ENCODE data around the gene UTP4.
A peak's percentile ranks its signal among the peaks of the same experiment; 100 is the strongest.
"Not testable (repeated sequence)": the region's sequence is repeated elsewhere in the genome, so short reads cannot be mapped to it uniquely, and the experiment has no call there.

Gene UTP4

GRCh38 chr16:69149621-69150020 lies 17.2 kb downstream of the UTP4 start:
- H3K36me3 ChIP-seq (ENCODE audit: control insufficient read depth in 1 of 2, insufficient read depth in 2 of 2, low read length in 2 of 2) = peaks cover 32 to 39% of the 10 kb centered on the region in 2 experiments
- no CpG with 5 or more reads among the region's 9 CpGs for WGBS (ENCODE audit: extremely low coverage, insufficient coverage, insufficient read length)

DNA sequence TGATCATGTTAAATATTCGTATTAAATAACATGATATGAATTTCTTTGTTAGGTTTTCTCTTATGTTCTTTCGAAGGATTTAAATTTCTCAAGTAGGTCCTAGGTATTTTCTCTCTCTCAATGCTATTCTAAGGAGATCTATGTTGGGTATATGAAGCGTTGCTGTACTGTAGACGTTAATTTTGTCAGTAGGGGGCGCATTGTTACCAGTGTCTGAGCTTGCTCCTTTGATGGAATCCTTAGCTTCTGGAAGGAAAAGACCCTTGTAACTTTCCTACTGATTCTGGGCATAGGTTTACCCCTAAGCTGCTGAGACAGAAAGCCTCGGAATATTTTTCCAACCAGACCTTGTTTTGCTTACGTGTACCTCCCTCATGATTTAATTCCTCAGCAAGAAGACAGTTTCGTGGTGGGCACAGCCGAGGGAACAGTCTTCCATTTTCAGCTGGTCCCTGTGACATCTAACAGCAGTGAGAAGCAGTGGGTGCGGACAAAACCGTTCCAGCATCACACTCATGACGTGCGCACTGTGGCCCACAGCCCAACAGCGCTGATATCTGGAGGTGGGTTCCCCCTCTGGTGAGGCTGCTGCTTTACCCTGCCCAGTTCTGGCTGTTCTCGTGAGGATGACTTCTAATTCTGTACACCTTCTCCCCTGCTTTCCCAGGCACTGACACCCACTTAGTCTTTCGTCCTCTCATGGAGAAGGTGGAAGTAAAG lies 17.9 kb downstream of the UTP4 start:
- Histone ChIP-seq H2AFZ (ENCODE audit: insufficient read depth, low read length, poor library complexity) (no peak overlapping the region), H3K27ac (ENCODE audit: low read depth, low read length) (no peak overlapping the region), H4K12ac (ENCODE audit: low read depth, low read length) (no peak overlapping the region), H3K4ac (ENCODE audit: low read depth, low read length) (no peak overlapping the region), H3K9ac (ENCODE audit: low read length) (no peak overlapping the region), H2AK5ac (ENCODE audit: low read length) (no peak overlapping the region), H3K27me3 (ENCODE audit: insufficient read depth, low read length) (no peaks in the 10 kb centered on the region), H4K8ac (ENCODE audit: low read depth, low read length) (no peak overlapping the region), H3K79me1 (ENCODE audit: low read length) (no peaks in the 10 kb centered on the region), H2BK12ac (ENCODE audit: low read length) (no peak overlapping the region), H2BK120ac (ENCODE audit: insufficient read depth, low read length, poor library complexity) (no peak overlapping the region), H3K79me2 (ENCODE audit: control insufficient read depth, insufficient read depth, low read length, poor library complexity) (no peaks in the 10 kb centered on the region), H3K23ac (ENCODE audit: low read length) (no peak overlapping the region), H3K14ac (ENCODE audit: low read length) (no peak overlapping the region), H3K9me3 (ENCODE audit: insufficient read depth, low read depth, low read length) (no peaks in the 10 kb centered on the region), H3K18ac (ENCODE audit: low read length) (no peak overlapping the region), H2BK5ac (ENCODE audit: low read depth, low read length, poor library complexity) (no peak overlapping the region), H4K91ac (ENCODE audit: low read depth, low read length) (no peak overlapping the region), H3K4me2 (ENCODE audit: low read length) (no peak overlapping the region), H3K4me1 (ENCODE audit: control insufficient read depth in 1 of 2, insufficient read depth in 2 of 2, low read length in 2 of 2) (no peaks in the 10 kb centered on the region), H3K36me3 (ENCODE audit: control insufficient read depth in 1 of 2, insufficient read depth in 2 of 2, low read length in 2 of 2) (peaks cover 37 to 41% of the 10 kb centered on the region in 2 experiments), H3K4me3 (ENCODE audit: low read depth, low read length) (no peak overlapping the region)
- peak; percentile 70 to 92 for DNase-seq
- no CpG with 5 or more reads among the region's 16 CpGs for WGBS (ENCODE audit: extremely low coverage, insufficient coverage, insufficient read length)

More at GRCh38 chr16:69149621-69150020, 17.2 kb downstream of the UTP4 start:
- H2BK5ac ChIP-seq (ENCODE audit: low read depth, low read length, poor library complexity); H3K79me1 ChIP-seq (ENCODE audit: low read length); H2BK12ac ChIP-seq (ENCODE audit: low read length); H3K27ac ChIP-seq (ENCODE audit: low read depth, low read length); H3K9ac ChIP-seq (ENCODE audit: low read length); H2AK5ac ChIP-seq (ENCODE audit: low read length); DNase-seq; H4K91ac ChIP-seq (ENCODE audit: low read depth, low read length); H2AFZ ChIP-seq (ENCODE audit: insufficient read depth, low read length, poor library complexity); H3K79me2 ChIP-seq (ENCODE audit: control insufficient read depth, insufficient read depth, low read length, poor library complexity); H3K4ac ChIP-seq (ENCODE audit: low read depth, low read length); H4K8ac ChIP-seq (ENCODE audit: low read depth, low read length); H3K14ac ChIP-seq (ENCODE audit: low read length); H3K23ac ChIP-seq (ENCODE audit: low read length); H3K4me2 ChIP-seq (ENCODE audit: low read length); H3K4me3 ChIP-seq (ENCODE audit: low read depth, low read length); H3K4me1 ChIP-seq (ENCODE audit: control insufficient read depth in 1 of 2, insufficient read depth in 2 of 2, low read length in 2 of 2); H4K12ac ChIP-seq (ENCODE audit: low read depth, low read length); H3K27me3 ChIP-seq (ENCODE audit: insufficient read depth, low read length); H3K18ac ChIP-seq (ENCODE audit: low read length); H2BK120ac ChIP-seq (ENCODE audit: insufficient read depth, low read length, poor library complexity); H3K9me3 ChIP-seq (ENCODE audit: insufficient read depth, low read depth, low read length): not testable (repeated sequence)

DNA sequence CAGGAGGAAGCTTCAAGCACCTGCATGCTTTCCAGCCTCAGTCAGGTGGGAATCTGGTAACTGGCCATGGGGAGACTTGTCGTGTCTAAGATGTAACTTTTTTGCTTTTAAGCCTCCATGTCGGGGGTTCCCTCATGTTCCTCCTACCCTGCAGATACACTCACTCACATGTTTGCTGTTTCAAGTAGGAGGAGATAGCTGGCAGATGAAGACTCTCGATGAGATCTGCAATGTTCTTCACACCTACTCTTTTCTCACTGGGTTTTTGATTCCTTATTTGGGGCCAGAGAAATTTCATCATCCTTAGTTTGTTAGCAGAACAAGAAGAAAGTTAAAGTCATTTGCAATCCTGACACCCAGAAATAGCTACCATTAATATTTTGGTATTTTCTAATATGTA lies 24.7 kb downstream of the UTP4 start:
- Histone ChIP-seq H3K9ac (ENCODE audit: low read length) (no peak overlapping the region), H3K14ac (ENCODE audit: low read length) (no peak overlapping the region), H2AK5ac (ENCODE audit: low read length) (no peak overlapping the region), H3K4me1 (ENCODE audit: control insufficient read depth in 1 of 2, insufficient read depth in 2 of 2, low read length in 2 of 2) (no peaks in the 10 kb centered on the region), H4K8ac (ENCODE audit: low read depth, low read length) (no peak overlapping the region), H3K9me3 (ENCODE audit: insufficient read depth, low read depth, low read length) (no peaks in the 10 kb centered on the region), H3K27ac (ENCODE audit: low read depth, low read length) (no peak overlapping the region), H2BK5ac (ENCODE audit: low read depth, low read length, poor library complexity) (no peak overlapping the region), H2AFZ (ENCODE audit: insufficient read depth, low read length, poor library complexity) (no peak overlapping the region), H3K4ac (ENCODE audit: low read depth, low read length) (no peak overlapping the region), H3K79me1 (ENCODE audit: low read length) (no peaks in the 10 kb centered on the region), H3K79me2 (ENCODE audit: control insufficient read depth, insufficient read depth, low read length, poor library complexity) (no peaks in the 10 kb centered on the region), H3K36me3 (ENCODE audit: control insufficient read depth in 1 of 2, insufficient read depth in 2 of 2, low read length in 2 of 2) (peaks cover 39 to 60% of the 10 kb centered on the region in 2 experiments), H4K91ac (ENCODE audit: low read depth, low read length) (no peak overlapping the region), H4K12ac (ENCODE audit: low read depth, low read length) (no peak overlapping the region), H3K4me2 (ENCODE audit: low read length) (no peak overlapping the region), H3K27me3 (ENCODE audit: insufficient read depth, low read length) (no peaks in the 10 kb centered on the region), H3K18ac (ENCODE audit: low read length) (no peak overlapping the region), H3K23ac (ENCODE audit: low read length) (no peak overlapping the region), H2BK120ac (ENCODE audit: insufficient read depth, low read length, poor library complexity) (no peak overlapping the region), H3K4me3 (ENCODE audit: low read depth, low read length) (no peak overlapping the region), H2BK12ac (ENCODE audit: low read length) (no peak overlapping the region)
- no CpG with 5 or more reads among the region's 3 CpGs for WGBS (ENCODE audit: extremely low coverage, insufficient coverage, insufficient read length)
- no peak for DNase-seq

DNA sequence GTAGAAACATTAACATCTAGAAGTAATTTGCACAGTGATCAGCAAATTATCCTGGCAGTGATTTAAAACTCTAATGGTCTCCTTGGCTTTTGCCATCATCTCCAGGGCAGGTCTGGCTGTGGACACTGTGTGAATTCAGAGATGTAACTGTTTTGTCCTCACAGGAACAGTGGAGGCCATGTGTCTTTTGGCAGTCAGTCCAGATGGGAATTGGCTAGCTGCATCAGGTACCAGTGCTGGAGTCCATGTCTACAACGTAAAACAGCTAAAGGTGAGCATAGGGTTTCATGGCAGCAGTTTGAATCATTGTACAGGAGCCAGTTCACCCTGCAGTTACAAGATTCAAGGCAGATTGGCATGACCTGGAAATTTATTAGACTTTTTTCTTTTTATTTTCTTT lies 27.7 kb downstream of the UTP4 start:
- Histone ChIP-seq H3K4me2 (ENCODE audit: low read length) (no peak overlapping the region), H4K12ac (ENCODE audit: low read depth, low read length) (peak overlapping the region; percentile 54), H4K8ac (ENCODE audit: low read depth, low read length) (no peak overlapping the region), H3K36me3 (ENCODE audit: control insufficient read depth in 1 of 2, insufficient read depth in 2 of 2, low read length in 2 of 2) (peaks cover 29 to 57% of the 10 kb centered on the region in 2 experiments), H3K9me3 (ENCODE audit: insufficient read depth, low read depth, low read length) (no peaks in the 10 kb centered on the region), H3K9ac (ENCODE audit: low read length) (no peak overlapping the region), H3K4me3 (ENCODE audit: low read depth, low read length) (no peak overlapping the region), H2AFZ (ENCODE audit: insufficient read depth, low read length, poor library complexity) (no peak overlapping the region), H2BK12ac (ENCODE audit: low read length) (no peak overlapping the region), H3K23ac (ENCODE audit: low read length) (no peak overlapping the region), H2AK5ac (ENCODE audit: low read length) (no peak overlapping the region), H3K4ac (ENCODE audit: low read depth, low read length) (no peak overlapping the region), H3K27me3 (ENCODE audit: insufficient read depth, low read length) (no peaks in the 10 kb centered on the region), H2BK120ac (ENCODE audit: insufficient read depth, low read length, poor library complexity) (no peak overlapping the region), H2BK5ac (ENCODE audit: low read depth, low read length, poor library complexity) (no peak overlapping the region), H3K79me1 (ENCODE audit: low read length) (no peaks in the 10 kb centered on the region), H3K27ac (ENCODE audit: low read depth, low read length) (no peak overlapping the region), H3K4me1 (ENCODE audit: control insufficient read depth in 1 of 2, insufficient read depth in 2 of 2, low read length in 2 of 2) (no peaks in the 10 kb centered on the region), H3K79me2 (ENCODE audit: control insufficient read depth, insufficient read depth, low read length, poor library complexity) (no peaks in the 10 kb centered on the region), H3K18ac (ENCODE audit: low read length) (no peak overlapping the region), H4K91ac (ENCODE audit: low read depth, low read length) (peak overlapping the region; percentile 14), H3K14ac (ENCODE audit: low read length) (no peak overlapping the region)
- WGBS (ENCODE audit: extremely low coverage, insufficient coverage, insufficient read length) = no CpG with 5 or more reads among the region's 1 CpG
- no peak for DNase-seq
